GM21529 (cell line): ENCODE data around the gene OSCP1.

Experiments used
- ATAC-seq: cut with Tn5 transposase; IDR thresholded peaks from one replicate; pipeline ENCODE4 v1.9.1; 2021; ENCODE audit not compliant: unreplicated experiment

OSCP1 gene

GRCh38 chr1:36447450-36447849 lies 2.8 kb downstream of the OSCP1 start:
- ATAC-seq: no peak

GRCh38 chr1:36446746-36447145 lies 3.5 kb downstream of the OSCP1 start:
- no peak for ATAC-seq

GRCh38 chr1:36446271-36446670 lies 4.0 kb downstream of the OSCP1 start:
- ATAC-seq: no peak

GRCh38 chr1:36443297-36443696 lies 7.0 kb downstream of the OSCP1 start:
- ATAC-seq: no peak

GRCh38 chr1:36442337-36442736 lies 7.9 kb downstream of the OSCP1 start:
- no peak for ATAC-seq

- no peak for ATAC-seq
Measured at GRCh38 chr1:36440646-36441045, 9.6 kb downstream of the OSCP1 start.

GRCh38 chr1:36440044-36440443 lies 10.2 kb downstream of the OSCP1 start:
- ATAC-seq: no peak

- no peak for ATAC-seq
Measured at GRCh38 chr1:36438715-36439114, 11.5 kb downstream of the OSCP1 start.

GRCh38 chr1:36436821-36437220 lies 13.4 kb downstream of the OSCP1 start:
- ATAC-seq: no peak

- ATAC-seq: no peak
Measured at GRCh38 chr1:36433102-36433501, 17.1 kb downstream of the OSCP1 start.

- ATAC-seq: no peak
Measured at GRCh38 chr1:36432616-36433015, 17.6 kb downstream of the OSCP1 start.

- ATAC-seq: no peak
Measured at GRCh38 chr1:36425791-36426190, 24.5 kb downstream of the OSCP1 start.

GRCh38 chr1:36421649-36422048 lies 28.6 kb downstream of the OSCP1 start:
- no peak for ATAC-seq

- peak; percentile 78 for ATAC-seq
Measured at GRCh38 chr1:36420836-36421317, 29.4 kb downstream of the OSCP1 start.

- ATAC-seq: no peak
Measured at GRCh38 chr1:36420409-36420808, 29.8 kb downstream of the OSCP1 start.

GRCh38 chr1:36419569-36419968 lies 30.7 kb downstream of the OSCP1 start:
- no peak for ATAC-seq

GRCh38 chr1:36419140-36419539 lies 31.1 kb downstream of the OSCP1 start:
- no peak for ATAC-seq

GRCh38 chr1:36417931-36418330 lies 32.3 kb downstream of the OSCP1 start:
- no peak for ATAC-seq

GRCh38 chr1:36415661-36416326 lies 34.5 kb downstream of the OSCP1 start:
- no peak for ATAC-seq

GRCh38 chr1:36414384-36414783 lies 35.9 kb downstream of the OSCP1 start:
- ATAC-seq: no peak

GRCh38 chr1:36411674-36412648 lies 38.3 kb downstream of the OSCP1 start:
- ATAC-seq: no peak

- no peak for ATAC-seq
Measured at GRCh38 chr1:36408479-36408878, 41.8 kb downstream of the OSCP1 start.
